GM19324 (cell line): ENCODE measurements around the gene STXBP4.
"Not testable (repeated sequence)": the region's sequence is repeated elsewhere in the genome, so short reads cannot be mapped to it uniquely, and the experiment has no call there.

Source experiments
- ATAC-seq: cut with Tn5 transposase; IDR thresholded peaks from one replicate; pipeline ENCODE4 v1.9.1; 2021; ENCODE audit warnings: mild to moderate bottlenecking, moderate library complexity; ENCODE audit not compliant: unreplicated experiment, low FRiP score

The STXBP4 gene

GRCh38 chr17:55038291-55038690 lies 69.7 kb downstream of the STXBP4 start:
- ATAC-seq = no peak

GRCh38 chr17:55040611-55041010 lies 72.0 kb downstream of the STXBP4 start:
- no peak for ATAC-seq

GRCh38 chr17:55053855-55054254 lies 85.3 kb downstream of the STXBP4 start:
- no peak for ATAC-seq

- ATAC-seq = no peak
Observed at GRCh38 chr17:55054429-55054828, 85.9 kb downstream of the STXBP4 start.

GRCh38 chr17:55056526-55056925 lies 88.0 kb downstream of the STXBP4 start:
- no peak for ATAC-seq

- no peak for ATAC-seq
Observed at GRCh38 chr17:55057184-55057583, 88.6 kb downstream of the STXBP4 start.

- no peak for ATAC-seq
Observed at GRCh38 chr17:55059724-55060123, 91.2 kb downstream of the STXBP4 start.

GRCh38 chr17:55062921-55063320 lies 94.4 kb downstream of the STXBP4 start:
- no peak for ATAC-seq

GRCh38 chr17:55063885-55064874 lies 95.6 kb downstream of the STXBP4 start:
- ATAC-seq = no peak

- ATAC-seq = no peak
Observed at GRCh38 chr17:55067697-55068439, 99.3 kb downstream of the STXBP4 start.

- no peak for ATAC-seq
Observed at GRCh38 chr17:55068862-55069811, 100.6 kb downstream of the STXBP4 start.

- no peak for ATAC-seq
Observed at GRCh38 chr17:55069983-55070529, 101.5 kb downstream of the STXBP4 start.

GRCh38 chr17:55072898-55073297 lies 104.3 kb downstream of the STXBP4 start:
- ATAC-seq = no peak

- not testable (repeated sequence) for ATAC-seq
Observed at GRCh38 chr17:55073467-55073866, 104.9 kb downstream of the STXBP4 start.

GRCh38 chr17:55081559-55081958 lies 113.0 kb downstream of the STXBP4 start:
- no peak for ATAC-seq

GRCh38 chr17:55086635-55087058 lies 118.1 kb downstream of the STXBP4 start:
- ATAC-seq = no peak

- no peak for ATAC-seq
Observed at GRCh38 chr17:55089256-55089655, 120.7 kb downstream of the STXBP4 start.

GRCh38 chr17:55090079-55090492 lies 121.5 kb downstream of the STXBP4 start:
- ATAC-seq = peak; percentile 85

- ATAC-seq = no peak
Observed at GRCh38 chr17:55093353-55093752, 124.8 kb downstream of the STXBP4 start.

- ATAC-seq = no peak
Observed at GRCh38 chr17:55098765-55099164, 130.2 kb downstream of the STXBP4 start.
